Tibial nerve (tissue), 4 donors: ENCODE results near the gene PTPRM. TPM values are rescaled to one million over a fixed set of nuclear protein-coding genes. Genes with fewer than 3 reads are reported as not detected.

Experiments used
- DNase-seq, 2 donors: peaks; one replicate each; pipeline ENCODE4 v3.0.0-alpha.2; 2019; ENCODE audit warnings: low spot score in 2 of 2
- H3K27ac ChIP-seq, 4 donors: fragments of 200-600 bp; sonication (generic) in 3 of 4; one replicate each; pipeline ENCODE4 v1.5.1; 2017 to 2019; ENCODE audit warnings: mild to moderate bottlenecking in 1 of 4
- H3K27me3 ChIP-seq, 2 donors: fragments of 200-600 bp; sonication (generic) in 1 of 2; one replicate each; pipeline versions ENCODE4 v1.5.1 to v1.6.0; 2017 to 2019
- H3K36me3 ChIP-seq, 3 donors: fragments of 200-600 bp; sonication (generic); one replicate each; pipeline ENCODE4 v1.5.1; 2018 to 2019
- H3K4me1 ChIP-seq, 4 donors: fragments of 200-600 bp; sonication (generic) in 3 of 4; one replicate each; pipeline ENCODE4 v1.5.1; 2017 to 2019
- H3K4me3 ChIP-seq, 4 donors: fragments of 200-600 bp; sonication (generic) in 3 of 4; one replicate each; pipeline ENCODE4 v1.5.1; 2017 to 2019; ENCODE audit warnings: mild to moderate bottlenecking in 1 of 4, moderate library complexity in 1 of 4
- H3K9me3 ChIP-seq, 4 donors: fragments of 200-600 bp; sonication (generic) in 3 of 4; one replicate each; pipeline ENCODE4 v1.5.1; 2017 to 2019
- EP300 ChIP-seq, 2 donors: sonication (generic); formaldehyde crosslinking; IDR thresholded peaks; one replicate each; pipeline ENCODE4 v1.6.1; 2017; ENCODE audit warnings: antibody characterized with exemption in 2 of 2, mild to moderate bottlenecking in 1 of 2
- POLR2A ChIP-seq, 2 donors: fragments of 450-650 bp; IDR thresholded peaks; one replicate each; pipeline ENCODE4 v1.6.1; 2017; ENCODE audit warnings: antibody characterized with exemption in 2 of 2, mild to moderate bottlenecking in 2 of 2, moderate library complexity in 2 of 2
- WGBS, 2 donors: methylation state at CpG; one replicate each; pipeline ENCODE4 v1.1.5; 2018; 5-methylcytosine and 5-hydroxymethylcytosine counted together
- total RNA-seq, 4 donors: library from RNA; depleted of rRNA; stranded (reverse); fragments of >200 nt; gene quantifications; one replicate each; pipeline ENCODE4 v1.1.0, GENCODE V29; 2016
- TF ChIP-seq, protein P1 (sequence below), 5 experiments: fragments of 200-600 bp in 3 of 5; fragments of 450-650 bp in 2 of 5; sonication (generic) in 3 of 5; IDR thresholded peaks; one replicate each; pipeline ENCODE4 v1.5.1; 2016 to 2019; ENCODE audit warnings: antibody characterized with exemption in 5 of 5, mild to moderate bottlenecking in 3 of 5, moderate library complexity in 2 of 5

Gene PTPRM
- total RNA-seq, 4 donors from 2014 or later, result 62.2 to 92.4 (median 80.7) TPM

- Histone ChIP-seq H3K9me3 (no peaks in the 10 kb centered on the region), H3K27me3 (no peaks in the 10 kb centered on the region), H3K4me1 (peaks cover 0 to 4% (median 0%) of the 10 kb centered on the region in 4 donors), H3K36me3 (no peaks in the 10 kb centered on the region), H3K27ac (no peak overlapping the region), H3K4me3 (no peak overlapping the region)
- 71 to 77% methylated on average over 1 of the region's 1 CpG for WGBS, 2 donors
- no peak for DNase-seq
- TF ChIP-seq POLR2A (IDR thresholded peaks at IDR 0.05), result no peak
- TF ChIP-seq, protein P1, sequence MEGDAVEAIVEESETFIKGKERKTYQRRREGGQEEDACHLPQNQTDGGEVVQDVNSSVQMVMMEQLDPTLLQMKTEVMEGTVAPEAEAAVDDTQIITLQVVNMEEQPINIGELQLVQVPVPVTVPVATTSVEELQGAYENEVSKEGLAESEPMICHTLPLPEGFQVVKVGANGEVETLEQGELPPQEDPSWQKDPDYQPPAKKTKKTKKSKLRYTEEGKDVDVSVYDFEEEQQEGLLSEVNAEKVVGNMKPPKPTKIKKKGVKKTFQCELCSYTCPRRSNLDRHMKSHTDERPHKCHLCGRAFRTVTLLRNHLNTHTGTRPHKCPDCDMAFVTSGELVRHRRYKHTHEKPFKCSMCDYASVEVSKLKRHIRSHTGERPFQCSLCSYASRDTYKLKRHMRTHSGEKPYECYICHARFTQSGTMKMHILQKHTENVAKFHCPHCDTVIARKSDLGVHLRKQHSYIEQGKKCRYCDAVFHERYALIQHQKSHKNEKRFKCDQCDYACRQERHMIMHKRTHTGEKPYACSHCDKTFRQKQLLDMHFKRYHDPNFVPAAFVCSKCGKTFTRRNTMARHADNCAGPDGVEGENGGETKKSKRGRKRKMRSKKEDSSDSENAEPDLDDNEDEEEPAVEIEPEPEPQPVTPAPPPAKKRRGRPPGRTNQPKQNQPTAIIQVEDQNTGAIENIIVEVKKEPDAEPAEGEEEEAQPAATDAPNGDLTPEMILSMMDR (IDR thresholded peaks at IDR 0.05), result no peak
- no peak for TF ChIP-seq EP300 (IDR thresholded peaks at IDR 0.05)
These were observed 566.8 kb downstream of the PTPRM start for GRCh38 chr18:8133888-8134287.

DNA sequence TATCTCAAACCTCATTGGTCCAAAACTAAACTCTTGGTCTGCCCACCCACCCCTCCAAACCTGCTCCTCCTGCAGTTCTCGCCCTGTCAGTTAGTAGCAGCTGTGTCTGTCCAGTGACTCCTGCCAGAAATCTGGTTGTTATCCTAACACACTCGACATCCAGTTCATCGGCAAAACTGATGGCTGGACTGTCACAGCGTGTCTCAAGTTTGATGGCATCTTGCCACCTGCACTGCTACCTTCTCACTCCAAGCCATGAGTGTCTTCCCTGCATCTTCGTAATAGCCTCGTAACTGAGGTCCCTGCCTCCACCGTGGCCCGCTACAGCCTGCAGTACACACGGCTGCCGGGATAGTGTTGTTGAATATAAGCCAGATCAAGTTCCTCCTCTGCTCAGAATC, 572.0 kb downstream of the PTPRM start:
- TF ChIP-seq EP300 (IDR thresholded peaks at IDR 0.05), result no peak
- TF ChIP-seq POLR2A (IDR thresholded peaks at IDR 0.05), result no peak
- TF ChIP-seq, protein P1 (IDR thresholded peaks at IDR 0.05), result no peak
- Histone ChIP-seq H3K27me3 (no peaks in the 10 kb centered on the region), H3K36me3 (peaks cover 0 to 2% (median under 1%) of the 10 kb centered on the region in 3 donors), H3K9me3 (no peaks in the 10 kb centered on the region), H3K4me1 (peaks cover 0 to 22% (median 0%) of the 10 kb centered on the region in 4 donors), H3K27ac (peak overlapping the region in 2 of 4 donors; percentile 44 to 74), H3K4me3 (no peak overlapping the region)
- 65 to 68% methylated on average over 10 of the region's 10 CpGs for WGBS, 2 donors
- no peak for DNase-seq

DNA sequence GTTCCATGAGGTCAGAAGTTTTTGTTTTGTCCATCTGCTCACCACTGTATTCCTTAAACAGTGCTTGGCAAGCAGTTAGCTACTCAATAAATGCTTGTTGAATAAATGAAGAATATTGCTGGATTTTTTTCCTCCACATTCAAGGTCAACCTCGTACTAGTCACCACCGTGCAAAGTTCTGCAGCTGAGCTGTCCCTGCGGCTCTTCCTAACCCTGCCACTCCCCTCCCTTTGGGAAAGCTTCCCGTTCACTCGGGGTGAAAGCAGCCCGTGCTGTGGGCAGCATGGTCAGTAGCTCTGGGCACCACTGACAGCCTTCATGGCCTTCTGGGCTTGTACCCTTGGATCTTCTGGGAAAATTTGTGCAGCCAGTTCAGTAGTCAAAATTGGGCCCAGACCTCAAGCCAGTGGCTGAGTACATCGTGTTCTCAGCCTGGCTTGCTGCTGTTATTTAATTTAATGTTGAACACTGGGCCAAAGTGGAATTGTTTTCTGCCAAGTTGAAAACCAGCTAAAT, 572.8 kb downstream of the PTPRM start:
- H3K27me3 ChIP-seq, result no peaks in the 10 kb centered on the region
- peaks cover 0 to 22% (median 0%) of the 10 kb centered on the region in 4 donors for H3K4me1 ChIP-seq
- WGBS, 2 donors, result 77 to 82% methylated on average over 7 of the region's 7 CpGs
- peak in 1 of 2 donors; percentile 79 for TF ChIP-seq EP300 (IDR thresholded peaks at IDR 0.05)
- no peak for TF ChIP-seq POLR2A (IDR thresholded peaks at IDR 0.05)
- peaks cover 0 to 10% (median 3%) of the 10 kb centered on the region in 3 donors for H3K36me3 ChIP-seq
- H3K27ac ChIP-seq, result peak overlapping the region in 2 of 4 donors; percentile 44 to 74
- peak; percentile 49 to 59 for DNase-seq
- no peaks in the 10 kb centered on the region for H3K9me3 ChIP-seq
- H3K4me3 ChIP-seq, result no peak overlapping the region

DNA sequence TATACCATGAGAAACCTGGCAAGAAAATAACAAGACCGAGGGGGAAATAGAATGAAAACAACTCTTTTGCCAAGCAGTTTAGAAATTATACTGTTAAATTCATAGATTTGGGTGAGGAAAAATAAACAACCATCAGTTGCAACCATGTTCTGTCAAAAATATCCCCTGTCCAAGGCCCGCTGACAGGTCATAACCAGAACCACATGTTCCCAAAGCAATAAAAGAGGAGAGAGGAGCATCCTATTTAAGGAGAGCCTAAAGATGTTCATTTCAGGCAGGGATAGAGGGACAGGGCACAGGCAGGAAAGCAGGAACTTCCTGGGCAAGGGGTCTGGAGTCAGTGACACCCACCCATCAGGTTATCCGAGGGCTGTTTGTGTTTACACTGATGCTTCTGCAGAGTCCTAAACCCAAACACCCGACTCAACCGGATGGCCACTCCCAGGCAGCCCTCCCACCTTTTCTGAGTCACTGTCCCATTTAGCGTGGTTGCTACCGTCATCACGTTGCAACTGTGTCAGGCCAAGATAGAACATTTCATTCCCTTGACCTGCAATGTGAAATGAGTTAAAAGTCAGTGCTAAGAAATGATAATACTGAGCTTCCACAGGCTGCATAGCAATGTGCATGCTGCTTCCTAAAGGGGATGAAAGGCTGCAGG, 573.9 kb downstream of the PTPRM start:
- TF ChIP-seq POLR2A (IDR thresholded peaks at IDR 0.05) (no peak), EP300 (IDR thresholded peaks at IDR 0.05) (peak in 1 of 2 donors; percentile 63)
- TF ChIP-seq, protein P1 (IDR thresholded peaks at IDR 0.05), result no peak
- peak overlapping the region in 1 of 4 donors; percentile 43 for H3K27ac ChIP-seq
- WGBS, 2 donors, result 69 to 78% methylated on average over 8 of the region's 8 CpGs
- H3K27me3 ChIP-seq, result no peaks in the 10 kb centered on the region
- peaks cover 0 to 6% (median 0%) of the 10 kb centered on the region in 4 donors for H3K9me3 ChIP-seq
- H3K4me3 ChIP-seq, result no peak overlapping the region
- peak in 1 of 2 donors; percentile 33 for DNase-seq
- peaks cover 0 to 20% (median 3%) of the 10 kb centered on the region in 3 donors for H3K36me3 ChIP-seq
- peaks cover 0 to 22% (median 0%) of the 10 kb centered on the region in 4 donors for H3K4me1 ChIP-seq

DNA sequence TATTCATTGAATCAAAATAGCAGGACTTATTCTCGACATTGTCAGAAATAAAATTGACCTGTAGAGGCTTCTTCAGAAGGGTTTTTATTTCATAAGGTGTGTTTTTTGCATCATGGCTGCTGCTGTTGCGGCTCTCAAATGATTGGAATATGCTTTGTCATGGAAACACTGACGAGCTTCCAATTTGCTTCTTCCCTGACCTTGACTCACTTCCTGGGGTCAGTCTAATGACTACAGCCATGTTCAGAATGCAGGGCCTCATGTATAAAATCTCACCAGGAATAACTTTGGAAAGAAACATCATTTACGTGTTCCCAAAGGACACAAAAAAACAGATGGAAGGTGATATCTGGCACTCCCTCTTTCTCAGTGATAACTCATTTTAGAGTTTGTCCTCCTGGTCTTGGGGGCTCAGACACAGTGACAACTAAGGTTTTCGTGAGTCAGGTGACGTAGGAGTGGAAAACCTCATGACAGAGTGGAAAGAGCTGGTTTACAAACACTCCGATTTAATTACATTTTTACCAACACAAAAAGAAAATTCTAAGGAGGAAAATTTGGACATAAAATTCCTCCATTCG, 575.1 kb downstream of the PTPRM start:
- Histone ChIP-seq H3K36me3 (peaks cover 0 to 24% (median 3%) of the 10 kb centered on the region in 3 donors), H3K27me3 (no peaks in the 10 kb centered on the region), H3K9me3 (peaks cover 0 to 17% (median 0%) of the 10 kb centered on the region in 4 donors), H3K4me3 (no peak overlapping the region), H3K27ac (no peak overlapping the region), H3K4me1 (peaks cover 0 to 22% (median 0%) of the 10 kb centered on the region in 4 donors)
- no peak for DNase-seq
- WGBS, 2 donors, result 72 to 83% methylated on average over 8 of the region's 8 CpGs
- TF ChIP-seq, protein P1 (IDR thresholded peaks at IDR 0.05), result no peak
- TF ChIP-seq EP300 (IDR thresholded peaks at IDR 0.05) (no peak), POLR2A (IDR thresholded peaks at IDR 0.05) (no peak)
